ENCODE measurements around the gene LRRC8E.

The LRRC8E gene

DNA sequence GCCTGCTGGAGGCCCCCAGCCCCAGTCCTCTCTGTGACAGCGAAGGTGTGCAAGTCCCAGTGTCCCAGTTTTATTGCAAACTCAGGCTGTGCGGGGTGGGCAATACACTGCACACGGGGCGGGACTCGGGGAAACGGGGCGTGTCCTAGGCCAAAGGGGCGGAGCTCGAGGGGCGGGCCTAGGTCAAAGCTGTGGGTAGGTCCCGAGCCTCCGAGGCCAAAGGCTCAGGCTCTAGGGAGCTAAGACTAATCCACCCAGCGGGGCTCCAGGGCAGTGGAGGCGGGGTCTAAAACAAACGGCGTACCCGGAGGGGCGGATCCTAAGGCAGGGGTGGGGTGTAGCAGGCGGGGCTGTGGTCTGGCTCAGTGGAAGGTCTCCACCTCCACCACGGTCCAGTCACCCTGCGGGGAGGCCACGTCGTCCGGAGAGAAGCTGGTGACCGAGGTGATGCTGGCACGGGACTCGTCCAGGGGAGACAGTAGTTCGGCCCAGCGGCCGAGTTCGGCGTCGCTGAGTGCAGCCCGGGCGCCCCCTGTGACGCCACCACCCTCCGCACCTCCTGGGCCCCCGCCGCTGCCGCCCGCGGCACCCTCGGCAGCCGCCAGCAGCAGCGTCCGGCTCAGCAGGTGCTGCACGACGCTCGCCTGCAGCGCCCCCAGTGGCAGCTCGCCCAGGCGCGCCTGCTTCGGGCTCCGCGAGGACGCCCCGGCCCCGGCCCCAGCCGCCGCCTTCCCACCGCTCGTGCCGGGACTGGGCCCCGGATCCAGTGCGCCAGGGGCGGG, 19.4 kb upstream of the LRRC8E start:
- peak; percentile 73 to 90 (median 80) for DNase-seq

DNA sequence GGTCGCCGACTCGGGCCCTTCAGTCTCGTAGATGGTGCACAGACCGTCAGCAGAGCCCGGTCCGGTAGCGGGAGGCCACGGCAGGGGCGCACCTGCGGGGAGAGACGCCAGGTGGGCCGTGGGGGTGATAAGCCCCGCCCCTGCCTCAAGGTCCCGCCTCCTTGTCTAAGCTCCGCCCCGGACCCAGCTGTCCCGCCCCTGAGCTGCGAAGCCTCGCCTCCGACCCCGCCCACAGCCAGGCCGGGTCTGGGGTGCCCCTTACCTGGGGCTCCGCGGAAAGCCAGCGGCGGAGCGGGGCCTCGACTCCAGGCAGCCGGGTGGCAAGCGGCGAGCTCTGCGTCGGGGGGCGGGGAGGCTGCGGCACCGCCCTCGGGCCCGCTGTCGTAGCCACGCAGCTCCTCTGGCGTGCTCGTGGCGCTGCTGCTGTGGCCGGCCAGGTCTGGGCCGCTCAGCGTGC, 18.8 kb upstream of the LRRC8E start:
- DNase-seq = peak; percentile 52 to 79 (median 76)

DNA sequence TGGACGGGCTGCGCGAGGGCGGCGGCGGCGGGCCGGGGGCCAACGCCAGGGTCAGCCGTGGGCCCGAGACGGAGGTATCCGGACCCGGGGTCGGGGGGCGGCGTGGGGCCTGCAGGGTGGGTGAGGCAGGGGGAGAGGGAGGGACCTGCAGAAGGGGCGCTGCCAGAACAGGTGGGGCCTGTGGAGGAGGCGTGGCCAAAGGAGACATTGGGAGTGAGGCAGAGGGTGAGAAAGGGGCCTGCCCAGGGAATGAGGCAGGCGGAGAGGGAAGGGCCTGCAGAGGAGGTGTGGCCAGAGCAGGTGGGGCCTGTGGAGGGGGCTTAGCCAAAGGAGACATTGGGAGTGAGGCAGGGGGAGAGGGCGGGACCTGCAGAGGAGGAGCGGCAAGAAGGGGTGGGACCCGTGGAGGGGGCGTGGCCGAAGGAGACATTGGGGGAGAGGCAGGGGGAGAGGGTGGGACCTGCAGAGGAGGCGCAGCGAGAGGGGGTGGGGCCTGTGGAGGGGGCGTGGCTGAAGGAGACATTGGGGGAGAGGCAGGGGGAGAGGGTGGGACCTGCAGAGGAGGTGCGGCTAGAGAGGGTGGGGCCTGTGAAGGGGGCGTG, 18.3 kb upstream of the LRRC8E start:
- DNase-seq = peak in 4 of 5 experiments; percentile 37 to 68 (median 42)

DNA sequence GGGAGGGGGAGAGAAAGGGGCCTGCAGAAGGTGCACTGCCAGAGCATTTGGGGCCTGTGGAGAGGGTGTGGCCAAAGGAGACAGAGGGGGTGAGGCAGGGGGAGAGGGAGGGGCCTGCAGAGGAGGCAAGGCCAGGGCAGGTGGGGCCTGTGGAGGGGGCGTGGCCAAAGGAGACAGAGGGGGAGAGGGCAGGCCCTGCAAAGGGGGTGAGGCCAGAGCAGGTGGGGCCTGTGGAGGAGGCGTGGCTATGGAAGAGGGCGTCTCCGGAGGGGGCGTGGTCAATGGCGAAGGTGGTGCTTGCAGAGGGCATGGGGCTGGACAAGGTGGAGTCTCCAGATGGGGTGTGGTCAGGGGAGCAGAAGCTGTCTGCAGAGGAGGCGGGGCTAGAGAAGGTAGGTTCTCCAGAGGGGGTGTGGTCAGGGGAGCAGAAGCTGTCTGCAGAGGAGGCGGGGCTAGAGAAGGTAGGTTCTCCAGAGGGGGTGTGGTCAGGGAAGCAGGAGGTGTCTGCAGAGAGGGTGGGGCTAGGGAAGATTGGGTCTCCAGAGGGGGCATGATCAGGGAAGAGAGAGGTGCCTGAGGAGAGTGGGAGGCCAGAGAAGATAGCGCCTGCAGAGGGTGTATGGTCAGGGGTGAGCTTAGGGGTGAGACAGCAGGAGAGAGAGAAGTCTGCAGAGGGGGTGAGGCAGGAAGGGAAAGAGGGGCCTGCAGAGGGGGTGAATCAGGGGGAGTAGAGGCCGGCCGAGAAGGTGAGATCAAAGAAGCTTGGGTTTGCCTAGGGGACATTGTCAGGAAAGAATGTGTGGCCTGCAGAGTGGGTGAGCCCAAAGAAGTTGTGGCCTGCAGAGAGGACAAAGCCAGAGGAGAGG, 17.5 kb upstream of the LRRC8E start:
- peak in 4 of 5 experiments; percentile 21 to 59 (median 48) for DNase-seq

DNA sequence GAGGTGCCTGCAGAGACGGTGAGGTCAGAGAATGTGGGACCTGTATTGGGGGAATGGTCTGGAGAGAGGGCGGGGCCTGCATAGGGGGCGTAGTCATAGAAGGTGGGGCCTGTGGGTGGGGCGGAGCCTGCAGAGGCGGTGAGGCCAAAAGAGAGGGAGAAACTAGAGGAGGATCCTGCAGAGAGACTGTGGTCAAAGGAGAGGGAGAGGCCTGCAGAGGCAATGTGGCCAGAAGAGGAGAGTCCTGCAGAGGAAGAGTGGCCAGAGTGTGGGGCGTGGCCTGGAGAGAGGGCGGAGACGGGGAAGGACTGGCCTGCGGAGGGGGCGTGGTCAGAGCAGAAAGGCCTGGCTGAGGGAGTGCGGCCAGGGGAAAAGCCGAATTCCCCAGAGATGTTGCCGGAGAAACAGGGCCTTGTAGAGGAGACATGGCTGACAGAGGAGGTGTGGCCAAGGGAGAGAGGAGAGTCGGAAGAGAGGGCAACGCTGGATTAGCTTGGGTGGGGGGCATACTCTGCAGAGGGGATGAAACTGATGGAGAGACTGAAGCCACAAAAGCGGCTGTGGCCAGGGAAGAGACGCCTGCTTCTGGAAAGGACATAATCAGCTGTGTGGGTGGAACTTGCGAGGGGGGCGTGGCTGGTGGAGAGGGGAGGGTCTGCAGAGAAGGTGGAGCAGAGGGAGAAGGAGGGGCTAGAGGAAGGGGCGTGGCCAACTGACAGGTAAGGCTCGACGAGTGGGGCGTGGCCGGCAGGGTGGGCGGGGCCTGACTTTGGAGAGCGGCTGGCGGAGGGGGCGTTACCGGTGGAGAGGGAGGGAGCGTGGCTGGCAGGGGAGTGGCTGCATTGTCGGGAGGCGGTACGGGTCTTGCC, 16.6 kb upstream of the LRRC8E start:
- peak; percentile 69 to 90 (median 72) for DNase-seq

DNA sequence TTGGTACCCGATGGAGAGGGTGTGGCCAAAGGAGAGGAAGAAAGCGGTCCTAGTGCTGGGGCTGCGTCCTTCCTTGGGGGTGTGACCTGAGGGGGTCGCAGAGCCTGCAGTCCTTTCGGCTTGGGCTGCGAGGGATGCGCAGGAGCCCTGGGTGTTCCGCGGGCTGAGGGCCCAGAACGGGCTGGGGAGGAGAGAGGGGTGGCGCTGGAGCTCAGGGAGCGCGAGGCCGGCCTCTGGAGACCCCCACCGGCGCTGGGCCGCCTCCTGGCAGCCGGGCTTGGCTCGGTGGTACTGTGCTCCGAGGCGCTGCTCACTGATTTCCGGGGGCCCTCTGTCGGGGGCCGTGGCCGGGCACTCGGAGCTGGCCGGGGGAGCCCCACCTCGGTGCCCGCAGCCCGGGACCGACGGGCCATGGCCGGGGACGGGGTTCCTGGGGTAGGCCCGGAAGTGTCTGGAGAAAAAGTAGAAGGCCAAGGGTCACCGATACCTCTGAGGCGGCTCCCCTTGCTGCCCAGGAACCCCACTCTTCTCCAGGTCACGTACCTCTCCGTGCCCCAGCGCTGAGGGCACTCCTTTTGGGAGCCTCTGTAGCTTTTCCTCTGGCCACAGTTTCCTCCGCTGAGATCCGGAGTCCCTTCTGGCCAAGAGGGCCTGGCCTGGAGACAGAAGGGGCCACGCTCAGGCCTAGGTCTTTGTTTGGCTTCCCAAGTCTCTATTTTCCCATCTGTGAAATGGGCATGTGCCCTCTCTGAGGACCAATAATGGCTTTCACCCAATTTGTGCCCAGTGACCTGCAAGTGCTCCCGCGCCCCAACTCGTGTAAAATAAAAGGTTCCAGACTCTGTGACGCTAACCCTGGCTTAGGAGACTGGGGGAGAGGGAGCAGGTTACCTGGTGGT, 15.8 kb upstream of the LRRC8E start:
- DNase-seq = no peak

DNA sequence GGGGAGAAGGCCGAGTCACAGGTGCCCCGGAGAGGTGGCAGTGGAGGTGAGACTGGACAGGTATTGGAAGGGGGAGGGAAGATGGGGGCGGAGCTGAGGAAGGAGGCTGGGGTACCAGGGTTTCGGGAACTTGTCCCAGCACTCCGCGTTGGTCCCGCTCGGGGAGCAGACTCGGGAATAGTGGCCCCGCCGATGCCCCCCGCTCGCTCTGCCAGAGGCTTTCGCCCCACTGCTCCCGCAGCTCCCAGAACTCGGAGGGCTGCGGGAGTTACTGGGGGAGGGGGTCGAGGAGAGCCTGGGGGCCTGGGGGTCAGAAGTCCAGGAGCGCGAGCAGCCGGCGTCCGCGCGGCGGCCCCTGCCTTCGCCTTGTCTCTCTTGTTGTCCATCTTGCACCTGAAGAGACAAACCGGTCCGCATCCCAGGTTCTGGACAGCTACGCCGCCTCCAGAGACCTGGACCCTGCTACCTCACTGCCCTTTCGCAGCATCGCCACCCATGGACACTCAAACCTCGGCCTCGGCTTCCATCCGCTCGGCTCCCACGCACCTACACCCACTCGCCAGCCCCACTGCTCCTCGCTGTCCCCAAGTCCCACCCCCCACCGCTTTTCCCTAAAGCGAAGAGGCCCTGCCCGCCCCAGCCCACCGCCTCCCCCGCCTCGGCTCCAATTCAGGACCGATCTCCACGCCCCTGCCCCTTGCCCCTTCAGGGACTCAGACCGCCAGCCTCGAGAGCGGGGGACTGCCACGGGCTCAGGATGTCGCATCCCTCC, 14.8 kb upstream of the LRRC8E start:
- DNase-seq = no peak

DNA sequence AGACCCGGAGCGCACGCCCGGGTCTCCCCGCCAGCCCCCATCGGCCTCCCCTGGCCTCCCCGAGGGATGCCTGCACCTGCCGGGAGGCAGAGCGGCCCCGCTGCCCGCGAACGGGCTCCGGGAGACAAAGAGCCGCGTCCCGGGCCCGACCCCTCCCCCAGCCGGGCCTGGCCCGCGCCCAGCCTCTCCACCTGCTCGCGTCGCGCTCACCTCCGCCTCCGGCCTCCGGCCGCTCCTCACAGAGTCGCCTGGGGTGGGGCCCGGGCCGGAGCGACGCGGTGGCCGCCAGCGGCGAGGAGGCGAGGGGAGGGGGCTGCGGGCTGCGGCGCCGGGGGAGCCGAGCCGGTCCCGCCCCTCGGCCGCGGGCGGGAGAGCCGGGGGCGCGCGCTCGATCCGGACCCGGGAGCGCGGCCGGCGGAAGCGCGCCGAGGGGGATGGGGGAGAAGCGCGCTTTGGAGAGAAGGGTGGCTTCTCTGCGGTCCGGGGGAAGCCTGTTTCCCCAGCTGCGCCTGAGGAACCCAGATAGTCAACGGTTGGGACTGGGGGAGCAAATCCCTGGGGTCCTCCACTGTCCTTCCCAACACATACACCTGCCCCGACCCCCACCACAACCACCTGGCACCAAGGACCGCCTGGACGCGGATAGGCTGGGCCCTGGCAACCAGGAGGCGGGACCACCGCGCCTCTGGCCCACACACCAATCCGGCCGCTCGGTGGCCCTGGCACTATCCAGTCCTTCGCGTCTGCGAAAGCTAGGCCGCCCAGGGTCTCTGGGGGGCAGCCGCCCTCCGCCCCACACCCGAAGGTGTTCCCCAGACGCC, 14.0 kb upstream of the LRRC8E start, which contains the start of gene PRR36:
Gene PRR36 (minus strand): TSS at position 315 of the 821 bp plus-strand sequence. CDS start 701 bp downstream, outside the sequence.
- no peak for DNase-seq

DNA sequence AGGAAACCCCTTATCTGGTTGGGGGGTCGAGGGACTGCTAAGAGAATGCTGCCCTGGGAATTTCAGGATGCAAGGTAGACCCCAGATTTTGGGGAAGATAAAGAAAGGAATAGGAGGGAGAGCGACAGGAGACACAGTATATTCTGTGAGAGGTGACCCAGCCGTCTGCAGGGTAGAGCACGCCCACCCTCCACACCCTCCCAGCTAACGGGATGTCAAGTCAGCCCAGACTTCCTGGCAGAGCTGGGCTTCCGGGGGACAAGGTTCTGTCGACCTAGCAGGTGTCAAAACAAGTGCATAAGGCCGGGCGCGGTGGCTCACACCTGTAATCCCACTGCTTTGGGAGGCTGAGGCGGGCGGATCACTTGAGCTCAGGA, 13.4 kb upstream of the LRRC8E start:
- DNase-seq = no peak

DNA sequence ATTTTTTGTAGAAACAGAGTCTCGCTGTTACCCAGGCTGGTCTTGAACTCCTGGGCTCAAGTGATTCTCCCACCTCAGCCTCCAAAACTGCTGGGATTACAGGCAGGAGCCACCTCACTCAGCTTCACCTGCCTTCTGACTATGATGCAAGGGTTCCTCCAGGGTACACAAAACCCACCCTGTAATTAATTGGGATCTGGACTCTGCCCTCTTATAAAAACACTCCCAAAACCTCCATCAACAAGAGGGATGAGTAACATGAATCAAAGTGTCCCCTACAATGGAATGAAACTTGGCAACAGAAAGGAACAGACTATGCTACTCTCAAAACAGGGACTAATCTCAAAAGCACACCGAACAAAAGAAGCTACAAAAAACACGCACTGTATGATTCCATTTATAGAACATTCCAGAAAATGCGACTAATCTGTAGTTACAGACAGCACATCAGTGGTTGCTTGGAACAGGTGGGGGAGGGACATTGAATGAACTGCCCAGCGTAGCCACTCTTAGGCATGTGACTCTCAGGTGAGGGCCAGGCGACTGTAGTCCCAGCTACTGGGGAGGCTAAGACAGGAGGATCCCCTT, 11.0 kb upstream of the LRRC8E start:
- no peak for DNase-seq

DNA sequence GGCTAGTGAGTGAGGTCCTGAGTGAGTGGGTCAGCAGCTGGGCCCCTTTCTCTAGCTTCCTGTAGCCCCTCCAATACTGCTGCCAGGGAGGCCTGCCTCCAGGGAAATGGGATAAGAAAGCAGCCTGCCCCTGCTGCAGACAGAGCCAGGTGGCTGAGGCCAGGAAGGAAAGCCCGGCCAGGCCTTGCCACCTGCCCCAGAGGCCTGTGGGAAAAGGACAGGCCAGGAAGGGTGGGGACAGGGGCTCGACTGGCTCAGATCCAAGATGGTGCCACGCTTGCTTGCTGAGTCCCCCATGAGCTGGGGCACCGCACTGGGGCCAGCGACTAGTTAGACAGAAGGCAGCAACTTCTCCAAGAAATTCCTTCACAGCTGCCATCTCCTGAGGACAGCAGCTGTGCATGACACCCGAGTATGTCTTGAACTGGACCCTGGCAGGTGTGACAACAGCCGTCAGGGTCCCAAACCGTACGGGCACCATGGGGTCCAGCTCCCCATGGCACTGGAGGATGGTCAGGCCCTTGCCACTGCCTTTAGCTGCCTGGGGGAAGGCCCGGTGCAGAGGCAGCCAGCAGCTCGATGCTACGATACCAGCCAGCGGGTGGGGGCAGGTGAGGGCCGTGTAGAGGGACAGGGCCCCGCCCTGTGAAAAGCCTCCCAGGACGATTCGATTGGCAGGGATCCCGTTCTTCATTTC, 9.1 kb upstream of the LRRC8E start:
- no peak for DNase-seq

DNA sequence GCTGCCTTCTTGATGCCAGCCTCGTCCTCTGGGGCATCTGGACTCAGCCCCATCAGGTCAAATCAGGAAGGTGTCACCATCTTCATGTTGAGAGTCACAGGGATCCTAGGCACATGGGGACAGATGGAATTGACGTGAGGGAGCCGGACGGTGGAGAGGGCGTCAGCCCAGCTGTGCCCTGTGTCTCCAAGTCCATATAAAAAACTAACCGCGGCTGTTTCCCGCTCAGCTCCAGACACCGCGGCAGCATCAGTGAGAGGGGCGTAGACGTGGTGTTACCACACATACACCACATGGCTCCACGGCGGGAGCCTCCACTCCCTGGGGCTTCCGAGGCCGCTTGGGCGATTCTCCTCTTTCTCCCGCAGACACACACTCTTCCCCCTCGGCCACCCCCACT, 8.5 kb upstream of the LRRC8E start:
- DNase-seq = no peak

DNA sequence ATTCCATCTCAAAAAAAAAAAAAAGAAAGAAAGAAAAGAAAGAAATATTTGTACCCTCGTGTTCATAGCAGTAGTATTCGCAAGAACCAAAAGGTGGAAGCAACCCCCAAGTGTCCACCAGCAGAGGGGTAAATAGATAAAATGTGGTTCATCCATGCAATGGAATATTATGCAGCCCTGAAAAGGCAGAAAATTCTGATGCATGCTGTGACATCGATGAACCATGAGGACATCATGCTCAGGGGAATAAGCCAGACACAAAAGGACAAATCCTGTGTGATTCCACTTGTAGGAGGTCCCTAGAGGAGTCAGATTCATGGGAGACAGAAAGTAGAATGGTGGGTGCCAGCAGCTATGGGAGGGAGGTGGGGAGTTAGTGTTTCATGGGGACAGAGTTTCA, 6.4 kb upstream of the LRRC8E start:
- DNase-seq = no peak

DNA sequence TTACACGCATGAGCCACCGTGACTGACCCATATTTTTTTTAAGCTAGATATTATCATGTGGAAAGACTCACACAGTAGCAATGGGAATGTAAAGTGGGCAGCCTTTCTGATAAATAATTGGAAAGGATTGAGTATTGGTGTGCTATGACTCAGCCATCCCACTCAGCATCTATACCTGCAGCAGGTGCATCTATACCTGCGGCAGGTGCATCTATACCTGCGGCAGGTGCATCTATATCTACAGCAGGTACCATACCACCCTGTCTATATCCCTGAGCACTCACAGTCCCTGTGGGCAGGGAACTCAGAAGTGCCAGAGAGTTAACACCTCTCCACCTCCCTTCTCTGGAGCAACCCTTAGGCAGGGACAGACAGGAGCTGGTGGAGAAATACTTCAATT, 5.2 kb upstream of the LRRC8E start:
- DNase-seq = no peak

DNA sequence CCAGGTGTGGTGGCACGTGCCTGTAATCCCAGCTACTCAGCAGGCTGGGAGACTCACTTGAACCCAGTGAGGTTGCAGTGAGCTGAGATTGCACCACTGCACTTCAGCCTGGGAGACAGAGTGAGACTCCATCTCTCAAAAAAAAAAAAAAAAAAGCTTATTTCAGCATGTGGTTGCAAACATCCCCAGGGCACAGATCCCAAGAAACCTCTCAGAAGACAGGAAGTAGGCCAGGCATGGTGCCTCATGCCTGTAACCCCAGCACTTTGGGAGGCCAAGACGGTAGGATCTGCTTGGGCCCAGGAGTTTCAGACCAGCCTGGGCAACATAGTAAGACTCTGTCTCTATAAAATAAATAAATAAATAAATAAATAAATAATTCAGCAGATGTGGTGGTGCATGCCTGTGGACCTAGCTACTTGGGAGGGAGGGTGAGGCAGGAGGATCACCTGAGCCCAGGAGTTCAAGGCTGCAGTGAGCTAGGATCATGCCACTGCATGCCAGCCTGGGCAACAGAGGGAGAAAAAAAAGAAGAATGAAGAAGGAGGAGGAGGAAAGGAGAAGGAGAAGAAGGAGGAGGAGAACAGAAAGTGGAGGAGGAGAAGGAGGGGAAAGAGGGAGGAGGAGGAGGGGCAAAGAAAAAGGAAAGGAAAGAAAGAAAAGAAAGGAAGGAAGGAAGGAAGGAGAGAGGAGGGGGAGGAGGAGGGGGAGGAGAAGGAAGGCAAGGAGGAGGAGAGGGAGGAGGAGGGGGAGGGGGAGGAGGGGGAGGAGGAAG, 4.3 kb upstream of the LRRC8E start:
- DNase-seq = no peak

DNA sequence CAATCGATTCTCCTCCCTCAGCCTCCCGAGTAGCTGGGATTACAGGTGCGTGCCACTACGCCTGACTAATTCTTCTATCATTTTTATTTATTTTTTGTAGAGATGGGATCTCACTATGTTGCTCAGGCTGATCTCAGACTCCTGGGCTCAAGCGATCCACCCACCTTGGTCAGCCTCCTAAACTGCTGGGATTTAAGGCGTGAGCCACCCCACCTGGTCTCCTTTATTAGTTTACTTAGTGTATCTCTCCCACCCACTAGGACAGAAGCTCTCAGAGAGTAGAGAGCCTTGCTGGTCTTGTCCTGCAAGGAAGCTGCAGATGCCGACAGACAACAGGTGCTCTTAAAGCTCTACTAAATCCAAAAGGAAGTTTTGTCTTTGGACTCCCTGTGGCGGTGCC, 2.5 kb upstream of the LRRC8E start:
- DNase-seq = no peak

DNA sequence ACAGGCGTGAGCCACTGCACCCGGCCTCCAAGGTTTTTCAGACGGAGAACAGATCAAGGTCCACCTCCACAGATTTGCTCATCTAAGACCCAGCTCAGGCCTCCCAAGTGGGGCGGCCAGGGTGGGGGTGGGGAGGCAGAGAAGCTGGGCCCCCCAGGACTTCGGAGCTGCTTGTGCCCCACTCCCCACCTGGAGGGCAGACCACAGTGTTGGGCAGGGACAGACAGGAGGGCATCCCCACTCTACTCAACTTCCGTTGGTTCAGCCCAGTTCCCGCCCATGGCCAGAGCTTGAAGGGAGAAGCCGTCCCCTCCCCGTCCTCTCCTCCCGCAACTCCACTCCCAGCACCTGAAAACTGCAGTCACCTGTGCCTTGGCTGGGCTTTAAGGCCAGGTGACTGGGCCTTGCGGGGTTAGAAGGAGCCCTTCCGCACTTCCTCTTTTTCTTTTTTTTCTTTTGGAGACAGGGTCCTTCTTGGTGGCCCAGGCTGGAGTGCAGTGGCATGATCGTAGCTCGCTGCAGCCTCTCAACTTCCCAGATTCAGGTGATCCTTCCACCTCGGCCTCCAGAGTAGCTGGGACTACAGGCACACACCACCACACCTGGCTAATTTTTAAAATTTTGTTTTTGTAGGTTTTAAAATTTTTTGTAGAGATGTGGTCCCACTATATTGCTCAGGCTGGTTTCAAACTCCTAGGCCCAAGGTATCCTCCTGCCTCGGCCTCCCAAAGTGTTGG, 734 bp upstream of the LRRC8E start:
- DNase-seq = no peak

Measured in T-helper 2 cell (primary cell).